NCI-H526 treated with DMSO at 0.1 percent for 48 hours (cell line): ENCODE results near the gene ZNF423.
A peak's percentile ranks its signal among the peaks of the same experiment; 100 is the strongest.

ENCODE experiments used
- DNase-seq: peaks from one replicate; lab custom pipeline; 2025; lab: John Stamatoyannopoulos, UW

Gene ZNF423

GRCh38 chr16:49622421-49623402 is 233.2 kb downstream of the ZNF423 start:
- no peak for DNase-seq

DNA sequence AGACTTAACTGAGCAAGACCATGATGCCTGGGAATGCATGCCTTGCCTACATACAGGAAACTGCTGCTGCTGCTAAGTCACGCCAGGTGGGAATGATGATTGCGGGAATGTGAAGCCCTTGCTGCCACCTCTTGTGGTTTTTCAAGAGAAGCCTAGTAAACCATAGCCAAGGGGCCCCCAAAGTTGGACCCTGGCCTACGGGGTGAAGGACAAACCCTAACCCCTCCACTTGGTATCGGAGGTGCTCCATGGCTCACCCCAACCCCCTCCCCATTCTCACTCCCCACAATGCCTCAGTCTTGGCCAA is 233.9 kb downstream of the ZNF423 start:
- DNase-seq, result no peak

DNA sequence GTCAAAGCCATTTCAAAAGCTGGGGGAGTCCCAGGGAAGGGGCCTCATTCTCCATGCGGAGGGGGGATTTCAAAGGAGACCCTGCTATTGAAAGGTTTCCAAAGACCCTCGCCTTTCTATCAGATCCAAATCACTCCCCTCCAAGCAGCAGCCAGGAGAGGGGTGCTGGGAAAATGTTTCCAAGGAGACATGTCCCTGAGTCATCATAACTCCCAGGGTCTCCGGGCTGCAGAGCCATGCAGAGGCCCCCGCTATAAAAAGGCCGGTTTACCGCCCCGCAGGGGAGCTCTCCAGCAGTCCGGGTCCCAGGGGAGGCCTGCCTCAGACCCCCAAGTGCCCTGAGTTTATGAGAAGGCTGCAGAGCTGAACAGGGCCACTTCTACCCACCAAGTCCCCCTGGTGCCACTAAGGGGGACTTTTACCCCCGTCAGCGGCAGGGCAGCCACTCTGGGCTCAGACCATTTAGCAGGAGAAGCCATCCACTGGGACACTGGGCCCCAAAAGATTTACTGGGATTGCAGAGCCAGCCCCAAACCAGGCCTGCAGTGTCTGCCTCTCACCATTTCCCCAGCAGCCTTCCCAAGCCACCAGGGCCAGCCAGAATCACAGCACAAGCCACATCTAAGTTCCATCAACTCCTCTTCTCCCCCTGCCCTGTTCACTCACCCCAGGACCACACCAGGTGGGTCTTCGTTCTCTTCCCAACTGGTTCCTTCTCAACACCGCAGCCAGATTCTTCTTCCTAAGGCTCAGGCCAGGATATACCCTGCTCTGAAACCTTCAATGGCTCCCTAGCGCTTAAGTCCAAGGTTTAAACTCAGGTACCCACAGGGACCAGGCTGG is 234.4 kb downstream of the ZNF423 start:
- no peak for DNase-seq

GRCh38 chr16:49620869-49621240 is 235.1 kb downstream of the ZNF423 start:
- no peak for DNase-seq

DNA sequence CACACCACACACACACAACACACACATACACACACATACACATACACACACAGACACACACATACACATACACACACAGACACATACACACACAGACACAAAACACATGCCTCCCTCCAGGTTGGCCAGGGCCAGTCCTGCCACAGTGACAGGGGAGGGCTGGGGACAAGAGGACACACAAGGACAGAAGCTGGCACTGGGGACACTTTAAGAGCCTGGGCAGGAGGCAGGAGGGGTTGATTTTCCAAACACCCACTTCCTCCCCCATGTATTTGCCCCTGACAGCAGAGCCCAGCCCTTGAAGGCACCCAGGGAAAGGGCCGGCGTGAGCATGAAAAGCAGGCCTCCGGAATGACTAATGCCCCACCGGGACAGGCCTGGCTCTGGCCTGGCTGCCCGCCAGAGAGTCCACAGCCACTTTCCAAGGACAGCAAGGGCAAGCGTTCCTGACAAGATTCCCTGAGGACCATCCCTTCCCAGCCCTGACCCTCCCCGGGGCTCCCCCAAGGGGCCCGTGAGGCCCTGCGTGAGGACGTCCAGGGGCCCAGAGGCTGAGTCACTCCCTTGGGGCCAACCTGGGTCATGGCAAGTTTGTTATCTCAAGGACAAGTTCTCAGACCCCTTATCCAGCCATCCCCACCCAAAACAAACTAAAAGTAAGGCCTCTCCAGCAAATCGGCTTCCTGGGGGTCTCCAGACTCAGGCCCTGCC is 235.6 kb downstream of the ZNF423 start:
- DNase-seq, result no peak

GRCh38 chr16:49619811-49620157 is 236.1 kb downstream of the ZNF423 start:
- no peak for DNase-seq

DNA sequence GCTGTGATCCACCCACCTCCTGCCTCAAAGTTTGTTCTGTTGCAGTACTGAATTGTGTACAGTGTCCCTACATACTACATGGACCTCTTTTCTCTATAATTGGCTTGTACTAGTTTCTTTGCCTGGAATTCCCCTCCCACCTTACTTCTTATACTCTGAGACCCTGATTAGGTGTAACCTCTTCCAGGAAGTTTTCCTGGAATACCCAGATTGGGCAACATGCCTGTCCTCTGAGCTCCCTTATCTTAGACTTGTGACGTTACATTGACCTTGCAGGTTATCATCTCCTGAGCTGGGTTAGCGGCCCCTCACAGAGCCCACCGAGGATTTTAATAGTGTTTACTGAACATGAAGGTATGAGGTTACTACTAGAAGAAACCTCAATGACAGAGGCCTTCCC is 237.0 kb downstream of the ZNF423 start:
- DNase-seq, result no peak

GRCh38 chr16:49617710-49618330 is 238.1 kb downstream of the ZNF423 start:
- DNase-seq, result no peak

DNA sequence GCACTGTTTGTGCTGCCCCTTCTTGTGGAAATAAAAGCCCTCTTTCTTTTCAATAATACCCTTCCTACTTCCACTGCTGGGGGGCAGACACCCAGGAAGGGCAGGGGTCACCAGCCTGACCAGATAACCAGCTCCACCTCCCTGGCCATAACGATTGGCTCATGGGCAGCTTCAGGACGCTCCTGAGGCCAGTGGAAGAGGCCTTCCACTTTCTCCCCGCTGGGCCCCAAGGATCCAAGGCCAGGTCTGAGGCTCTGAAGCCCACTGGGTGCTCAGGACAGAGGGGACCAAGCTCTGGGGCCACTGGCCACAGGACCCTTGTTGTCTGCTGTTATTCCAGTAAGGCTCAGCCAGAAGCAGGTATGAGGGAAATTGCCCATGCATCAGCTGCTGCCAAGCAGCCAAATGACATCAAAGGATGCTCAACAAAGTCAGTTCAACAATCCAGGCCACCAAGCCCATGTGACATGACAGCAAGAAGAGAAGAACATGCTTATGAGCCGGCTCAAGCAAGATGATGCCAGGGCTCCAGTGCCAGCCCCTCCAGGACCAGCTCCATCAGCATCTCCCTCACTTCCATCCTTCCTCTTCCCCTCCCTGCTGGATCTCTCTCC is 238.8 kb downstream of the ZNF423 start:
- DNase-seq, result no peak

- DNase-seq, result no peak
Measured at GRCh38 chr16:49615576-49615975, 240.3 kb downstream of the ZNF423 start.

GRCh38 chr16:49610983-49611382 is 244.9 kb downstream of the ZNF423 start:
- no peak for DNase-seq

GRCh38 chr16:49608779-49609178 is 247.1 kb downstream of the ZNF423 start:
- peak; percentile 1 for DNase-seq

GRCh38 chr16:49608098-49608497 is 247.8 kb downstream of the ZNF423 start:
- DNase-seq, result no peak

DNA sequence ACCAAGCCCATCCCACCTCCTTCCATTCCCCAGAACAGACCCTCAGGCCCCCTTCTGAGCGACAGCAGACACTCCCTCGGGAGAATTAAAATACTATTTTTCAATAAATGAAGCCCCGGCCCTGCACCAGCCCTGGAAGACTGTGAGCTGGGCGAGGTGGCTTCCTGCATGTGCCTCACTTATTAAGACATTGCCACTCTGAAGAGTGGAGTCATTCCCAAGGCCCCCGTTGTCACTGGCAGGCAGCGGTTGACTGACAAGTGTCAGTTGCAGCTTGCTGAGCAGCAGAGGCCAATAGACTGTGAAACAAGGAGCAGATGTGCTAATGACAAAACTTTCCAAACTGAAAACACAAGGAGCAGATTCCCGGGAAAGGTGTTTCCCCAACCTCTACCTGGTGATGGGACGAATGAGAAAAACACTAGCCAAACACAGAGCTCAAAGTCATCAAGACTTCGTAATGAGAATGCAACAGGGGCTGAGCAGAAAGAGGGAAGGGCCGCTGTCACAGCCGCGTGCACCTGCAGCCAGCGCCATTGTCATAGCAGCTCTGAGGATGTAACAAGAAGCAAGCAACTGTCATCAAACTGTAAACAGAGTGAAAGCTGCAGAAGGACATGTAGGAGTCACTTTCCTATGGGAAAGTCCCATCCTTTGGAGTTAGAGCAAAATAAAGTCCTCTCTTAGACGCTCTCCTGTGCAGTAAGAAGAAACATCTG is 250.2 kb downstream of the ZNF423 start:
- DNase-seq, result no peak

DNA sequence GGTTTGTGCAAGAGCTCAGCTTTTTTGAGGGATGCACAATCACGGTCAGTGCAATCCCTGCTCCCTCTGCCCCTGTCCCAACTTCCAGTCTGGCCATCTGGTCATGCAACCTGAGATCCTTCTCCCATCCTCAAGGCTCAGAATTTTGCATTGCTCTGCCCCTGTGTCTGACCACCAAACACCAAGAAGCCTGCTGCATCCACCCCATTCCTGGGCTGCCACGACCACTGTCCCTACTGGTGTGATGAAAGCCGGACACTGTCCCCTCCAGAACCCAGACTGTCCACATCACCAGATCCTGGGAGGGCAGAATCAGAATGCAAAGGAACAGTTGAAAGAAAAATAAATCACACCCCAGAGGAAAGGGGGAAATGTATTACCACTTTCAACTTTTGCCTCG is 251.3 kb downstream of the ZNF423 start:
- no peak for DNase-seq

DNA sequence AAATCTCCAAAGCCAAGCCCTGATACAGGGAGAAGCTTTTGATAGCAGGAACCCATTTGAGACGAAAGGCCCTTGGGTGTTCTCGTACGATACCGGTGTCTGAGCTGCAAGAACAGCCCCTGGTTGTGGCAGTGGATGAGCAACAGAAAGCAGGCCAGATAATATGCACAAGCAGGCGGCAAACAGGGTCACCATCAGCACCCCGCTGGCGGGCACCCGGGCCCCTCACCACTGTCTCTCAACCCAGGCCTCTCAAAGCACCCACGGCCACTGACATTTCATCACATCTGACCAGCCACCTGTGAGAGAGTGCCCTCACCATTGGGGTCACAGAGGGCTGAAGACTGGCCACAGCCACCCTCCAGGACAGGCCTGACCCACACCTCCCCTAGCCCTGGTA is 252.0 kb downstream of the ZNF423 start:
- DNase-seq, result no peak

DNA sequence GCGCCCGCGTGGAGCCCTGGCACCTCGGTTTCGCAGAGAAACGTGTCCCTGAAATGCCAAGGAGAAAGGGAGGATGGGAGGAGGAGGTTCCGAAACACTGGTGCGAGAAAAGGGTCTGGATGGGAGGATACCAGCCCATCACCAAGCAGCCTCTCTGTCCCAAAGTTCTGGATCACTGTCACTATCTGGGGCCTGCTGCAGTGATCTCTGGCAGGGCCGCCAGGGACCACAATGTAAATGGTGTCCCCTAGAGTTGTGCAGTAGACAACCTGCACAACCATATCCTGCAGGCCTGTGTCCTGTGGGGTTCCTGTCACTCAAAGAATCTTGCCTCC is 253.0 kb downstream of the ZNF423 start:
- no peak for DNase-seq

DNA sequence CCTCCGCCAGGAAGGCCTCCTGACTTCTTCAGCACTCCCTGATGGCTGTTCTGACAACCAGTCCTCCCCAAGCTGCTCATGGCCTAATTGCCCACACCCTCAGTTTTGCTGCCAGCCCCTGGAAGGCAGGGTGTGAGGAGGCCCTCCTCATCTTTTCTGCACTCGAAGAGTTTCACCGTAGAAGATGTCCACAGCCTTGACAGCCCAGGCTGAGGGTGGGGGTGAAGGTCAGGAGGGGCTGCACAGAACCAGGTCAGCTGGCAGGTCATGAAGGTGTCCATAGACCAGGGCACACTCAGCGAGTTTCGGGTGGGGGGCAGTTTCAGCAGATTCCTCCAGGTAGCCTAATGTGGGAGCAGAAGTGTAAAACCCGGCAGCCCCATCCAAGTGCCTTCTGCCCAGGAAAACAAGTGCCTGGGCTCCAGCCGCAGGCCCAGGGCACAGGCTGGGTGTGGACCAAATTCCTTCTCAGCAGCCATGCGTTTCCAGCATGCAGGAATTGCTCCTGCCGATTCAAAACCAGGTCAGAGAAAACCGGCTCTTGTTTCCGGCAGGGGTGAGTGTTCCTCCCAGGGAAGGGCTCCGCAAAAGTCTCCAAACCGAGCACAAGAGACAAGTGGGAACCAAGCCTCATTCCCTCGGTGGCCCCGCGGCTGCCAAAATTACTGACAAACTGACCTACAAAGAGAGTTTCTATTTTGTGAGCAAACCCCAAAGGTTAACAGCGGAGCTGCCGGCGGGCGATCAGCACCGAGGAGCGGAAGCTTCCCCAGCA is 253.5 kb downstream of the ZNF423 start:
- DNase-seq, result no peak

DNA sequence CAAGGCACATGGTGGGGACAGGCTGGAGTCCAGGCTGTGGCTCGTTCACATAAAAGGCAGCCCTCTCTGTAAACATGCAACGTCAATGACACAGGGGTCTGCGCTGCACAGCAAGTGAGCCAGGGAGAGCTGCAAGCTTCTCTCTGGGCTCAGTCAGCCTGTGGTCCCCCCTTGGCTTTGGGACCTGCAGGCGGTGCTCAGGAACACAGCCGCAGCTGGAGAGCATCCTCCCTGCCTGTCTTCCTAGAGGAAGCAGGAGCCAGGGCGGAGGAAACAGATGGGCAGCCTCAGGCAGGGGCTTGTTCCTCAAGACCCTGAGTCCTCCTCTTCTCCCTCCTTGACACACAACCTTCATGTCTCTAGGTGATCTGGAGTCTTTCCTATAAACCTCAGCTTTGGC is 254.3 kb downstream of the ZNF423 start:
- no peak for DNase-seq

DNA sequence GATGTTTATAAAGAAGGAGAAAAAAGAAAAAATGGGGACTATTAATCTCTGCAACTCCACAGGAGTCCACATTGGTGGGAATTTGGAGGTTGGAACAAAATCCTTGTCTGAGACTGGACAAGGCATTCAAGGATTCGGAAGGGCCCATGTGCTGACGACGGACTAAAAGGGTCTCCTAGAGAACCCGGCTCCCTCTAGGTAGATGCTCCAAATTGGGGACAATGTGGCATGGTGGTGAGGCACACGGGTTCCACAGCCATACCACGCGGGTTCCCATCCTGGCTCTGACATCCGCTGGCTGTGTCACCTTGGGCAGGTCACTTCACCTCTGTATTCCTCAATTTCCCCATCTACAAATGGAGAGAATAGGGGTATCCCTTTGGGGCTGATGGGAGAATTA is 254.9 kb downstream of the ZNF423 start:
- DNase-seq, result no peak
